GM23338 (cell line): ENCODE results near the gene EPHA7. TPM values are rescaled to one million over a fixed set of nuclear protein-coding genes. Genes with fewer than 3 reads are reported as not detected.

ENCODE experiments used
- ATAC-seq: fragments of 200-7000 bp; cut with Tn5 transposase; 3 replicates; pipeline ENCODE4 v1.9.1; 2020
- DNase-seq: peaks from one replicate; pipeline ENCODE4 v3.0.0-alpha.2; 2015; ENCODE audit warnings: low spot score
- H2AFZ ChIP-seq: fragments of 200-600 bp; sonication (generic); 2 replicates; pipeline ENCODE4 v1.8.0; 2016; ENCODE audit warnings: antibody characterized with exemption, mild to moderate bottlenecking, moderate library complexity
- H3F3A ChIP-seq: fragments of 200-600 bp; sonication (generic); replicated peaks from 2 replicates; pipeline ENCODE4 v1.8.0; 2017; ENCODE audit warnings: antibody characterized with exemption, mixed run types, low read depth
- H3K27ac ChIP-seq: fragments of 200-600 bp; sonication (generic); 2 replicates; pipeline ENCODE4 v1.6.1; 2016; ENCODE audit warnings: low read depth
- H3K27me3 ChIP-seq: fragments of 200-600 bp; sonication (generic); 2 replicates; pipeline ENCODE4 v1.8.0; 2016; ENCODE audit warnings: mild to moderate bottlenecking, mixed run types, moderate library complexity; ENCODE audit not compliant: insufficient read depth
- H3K36me3 ChIP-seq: fragments of 200-600 bp; sonication (generic); 2 replicates; pipeline ENCODE4 v1.8.0; 2016; ENCODE audit warnings: mild to moderate bottlenecking; ENCODE audit not compliant: insufficient read depth
- H3K4me1 ChIP-seq: fragments of 200-600 bp; sonication (generic); 2 replicates; pipeline ENCODE4 v1.8.0; 2016; ENCODE audit warnings: mild to moderate bottlenecking, moderate library complexity; ENCODE audit not compliant: insufficient read depth
- H3K4me2 ChIP-seq: fragments of 200-600 bp; sonication (generic); 2 replicates; pipeline ENCODE4 v1.7.1; 2017; ENCODE audit warnings: mixed run types
- H3K4me3 ChIP-seq: fragments of 200-600 bp; sonication (generic); 2 replicates; pipeline ENCODE4 v1.6.1; 2016; ENCODE audit warnings: mixed run types
- H3K79me2 ChIP-seq: fragments of 200-600 bp; sonication (generic); replicated peaks from 2 replicates; pipeline ENCODE4 v1.8.0; 2017; ENCODE audit warnings: mild to moderate bottlenecking; ENCODE audit not compliant: insufficient read depth
- H3K9me2 ChIP-seq: fragments of 200-600 bp; sonication (generic); 2 replicates; pipeline ENCODE4 v1.8.0; 2017; ENCODE audit not compliant: insufficient read depth
- H4K20me1 ChIP-seq: fragments of 200-600 bp; sonication (generic); replicated peaks from 2 replicates; pipeline ENCODE4 v1.8.0; 2017; ENCODE audit warnings: mild to moderate bottlenecking; ENCODE audit not compliant: insufficient read depth
- H3K27ac Mint-ChIP-seq: 2 replicates; pipeline ENCODE4 v1.8.0; 2020; ENCODE audit warnings: inconsistent platforms, mild to moderate bottlenecking, moderate library complexity, mixed read lengths
- H3K27me3 Mint-ChIP-seq: 3 replicates; pipeline ENCODE4 v1.8.0; 2022; ENCODE audit warnings: low read depth, mild to moderate bottlenecking, moderate library complexity, mixed read lengths, inconsistent platforms; ENCODE audit not compliant: insufficient read depth, poor library complexity
- H3K36me3 Mint-ChIP-seq: 3 replicates; pipeline ENCODE4 v1.8.0; 2021; ENCODE audit warnings: low read depth, mild to moderate bottlenecking, inconsistent platforms, moderate library complexity, mixed read lengths
- H3K4me1 Mint-ChIP-seq: 3 replicates; pipeline ENCODE4 v1.8.0; 2020; ENCODE audit warnings: mild to moderate bottlenecking, inconsistent platforms, mixed read lengths
- H3K4me3 Mint-ChIP-seq: 3 replicates; pipeline ENCODE4 v1.8.0; 2021; ENCODE audit warnings: moderate library complexity, mild to moderate bottlenecking, inconsistent platforms, mixed read lengths
- H3K9me3 Mint-ChIP-seq: 3 replicates; pipeline ENCODE4 v1.8.0; 2020; ENCODE audit warnings: moderate library complexity, mild to moderate bottlenecking, inconsistent platforms, mixed read lengths
- CREB1 ChIP-seq: fragments of 250-450 bp; sonication (Bioruptor Pico); IDR thresholded peaks from 2 replicates; pipeline ENCODE4 v1.5.0; 2020; ENCODE audit warnings: low read depth, mild to moderate bottlenecking, moderate library complexity
- CTCF ChIP-seq, 2 experiments: fragments of 200-600 bp in 1 of 2; sonication (generic) in 1 of 2; conservative IDR thresholded peaks; 2 replicates each; pipeline versions ENCODE4 v1.5.1 to v1.6.1; 2016 to 2017; ENCODE audit warnings: antibody characterized with exemption in 2 of 2, low read depth in 2 of 2, mild to moderate bottlenecking in 2 of 2, moderate library complexity in 1 of 2
- ETS1 ChIP-seq: IDR thresholded peaks from 2 replicates; pipeline ENCODE4 v1.6.1; 2016; ENCODE audit warnings: antibody characterized with exemption
- EZH2phosphoT487 ChIP-seq: fragments of 200-600 bp; sonication (generic); IDR thresholded peaks from one replicate; pipeline ENCODE4 v1.8.1; 2018; ENCODE audit warnings: antibody characterized with exemption; ENCODE audit not compliant: unreplicated experiment
- NANOG ChIP-seq: IDR thresholded peaks from 2 replicates; pipeline ENCODE4 v1.6.1; 2016; ENCODE audit warnings: antibody characterized with exemption, borderline replicate concordance
- POLR2AphosphoS5 ChIP-seq: IDR thresholded peaks from 2 replicates; pipeline ENCODE4 v1.6.1; 2016; ENCODE audit warnings: antibody characterized with exemption, low read depth
- REST ChIP-seq: IDR thresholded peaks from one replicate; pipeline ENCODE4 v1.6.1; 2018; ENCODE audit warnings: antibody characterized with exemption; ENCODE audit not compliant: unreplicated experiment
- STAT1 ChIP-seq: IDR thresholded peaks from one replicate; pipeline ENCODE4 v1.6.1; 2016; ENCODE audit warnings: antibody characterized with exemption; ENCODE audit not compliant: unreplicated experiment
- ZNF114 ChIP-seq: fragments of 250-450 bp; sonication (Bioruptor Pico); IDR thresholded peaks from 2 replicates; pipeline ENCODE4 v1.5.0; 2020; ENCODE audit warnings: mild to moderate bottlenecking, moderate library complexity
- polyA plus RNA-seq: library from polyadenylated mRNA; unstranded; fragments of >200 nt; fragmentation: Nextera tagmentation; extraction: Ambion mirVana; gene quantifications from 2 replicates; pipeline ENCODE4 v1.2.1, GENCODE V29; 2016
- total RNA-seq: library from RNA; depleted of rRNA; stranded (reverse); fragments of >200 nt; shearing (Covaris generic); gene quantifications from 2 replicates; pipeline ENCODE4 v1.2.3, GENCODE V29; 2014

Gene EPHA7
- total and polyA plus RNA-seq, 2 experiments from 2014 or later = 3.3 to 7.3 TPM

GRCh38 chr6:93468291-93468690, 48.9 kb upstream of the EPHA7 start:
- ATAC-seq = peak; percentile 86
- H3K9me2 ChIP-seq = no peaks in the 10 kb centered on the region
- no peaks in the 10 kb centered on the region for H3K36me3 Mint-ChIP-seq
- H3K79me2 ChIP-seq = no peaks in the 10 kb centered on the region
- H3K9me3 Mint-ChIP-seq = no peaks in the 10 kb centered on the region; the same call in 2 of the 3 replicates
- no peak for TF ChIP-seq ZNF114 (CRISPR knock-in tag)
- no peak for TF ChIP-seq NANOG
- TF ChIP-seq POLR2AphosphoS5 = no peak
- TF ChIP-seq ETS1 = no peak
- no peak for TF ChIP-seq REST
- TF ChIP-seq STAT1 = no peak
- peak; percentile 68 for DNase-seq
- no peaks in the 10 kb centered on the region for H3F3A ChIP-seq
- peaks cover 3% of the 10 kb centered on the region; the same call in 2 of the 3 replicates for H3K4me1 Mint-ChIP-seq
- H3K4me2 ChIP-seq = no peak overlapping the region
- peak overlapping the region; percentile 25; the same call in 1 of the 2 replicates for H3K27ac Mint-ChIP-seq
- H3K4me1 ChIP-seq = 0 out of 2 replicates have a peak, but pooled peaks cover 4% of the 10 kb centered on the region
- H3K36me3 ChIP-seq = no peaks in the 10 kb centered on the region
- no peaks in the 10 kb centered on the region for H4K20me1 ChIP-seq
- no peaks in the 10 kb centered on the region for H3K27me3 ChIP-seq
- H3K4me3 Mint-ChIP-seq = no peak overlapping the region
- H3K27ac ChIP-seq = no peak overlapping the region
- no peaks in the 10 kb centered on the region for H3K27me3 Mint-ChIP-seq
- H3K4me3 ChIP-seq = no peak overlapping the region
- H2AFZ ChIP-seq = no peak overlapping the region

GRCh38 chr6:93454533-93454932, 35.2 kb upstream of the EPHA7 start:
- Histone ChIP-seq H3K4me2 (no peak overlapping the region), H2AFZ (no peak overlapping the region), H3F3A (no peaks in the 10 kb centered on the region), H3K27me3 (no peaks in the 10 kb centered on the region), H3K4me3 (no peak overlapping the region), H3K79me2 (no peaks in the 10 kb centered on the region), H3K36me3 (no peaks in the 10 kb centered on the region), H3K9me2 (no peaks in the 10 kb centered on the region), H3K27ac (no peak overlapping the region), H4K20me1 (no peaks in the 10 kb centered on the region), H3K4me1 (peaks cover 8% of the 10 kb centered on the region; the same call in 1 of the 2 replicates)
- Mint-ChIP-seq H3K4me1 (peaks cover 25% of the 10 kb centered on the region), H3K4me3 (no peak overlapping the region), H3K36me3 (no peaks in the 10 kb centered on the region), H3K27ac (no peak overlapping the region), H3K9me3 (no peaks in the 10 kb centered on the region), H3K27me3 (no peaks in the 10 kb centered on the region)
- ATAC-seq (peak; percentile 86), DNase-seq (peak; percentile 59)
- TF ChIP-seq EZH2phosphoT487 (no peak), STAT1 (no peak), CTCF (conservative IDR thresholded peaks at IDR 0.05; ENCODE audit: low read depth in 2 of 2) (peak; percentile 60 to 71), CREB1 (CRISPR knock-in tag) (no peak), ETS1 (no peak)
